ENCODE results near the gene INAFM1.
A peak's percentile ranks its signal among the peaks of the same experiment; 100 is the strongest.

Gene INAFM1

DNA sequence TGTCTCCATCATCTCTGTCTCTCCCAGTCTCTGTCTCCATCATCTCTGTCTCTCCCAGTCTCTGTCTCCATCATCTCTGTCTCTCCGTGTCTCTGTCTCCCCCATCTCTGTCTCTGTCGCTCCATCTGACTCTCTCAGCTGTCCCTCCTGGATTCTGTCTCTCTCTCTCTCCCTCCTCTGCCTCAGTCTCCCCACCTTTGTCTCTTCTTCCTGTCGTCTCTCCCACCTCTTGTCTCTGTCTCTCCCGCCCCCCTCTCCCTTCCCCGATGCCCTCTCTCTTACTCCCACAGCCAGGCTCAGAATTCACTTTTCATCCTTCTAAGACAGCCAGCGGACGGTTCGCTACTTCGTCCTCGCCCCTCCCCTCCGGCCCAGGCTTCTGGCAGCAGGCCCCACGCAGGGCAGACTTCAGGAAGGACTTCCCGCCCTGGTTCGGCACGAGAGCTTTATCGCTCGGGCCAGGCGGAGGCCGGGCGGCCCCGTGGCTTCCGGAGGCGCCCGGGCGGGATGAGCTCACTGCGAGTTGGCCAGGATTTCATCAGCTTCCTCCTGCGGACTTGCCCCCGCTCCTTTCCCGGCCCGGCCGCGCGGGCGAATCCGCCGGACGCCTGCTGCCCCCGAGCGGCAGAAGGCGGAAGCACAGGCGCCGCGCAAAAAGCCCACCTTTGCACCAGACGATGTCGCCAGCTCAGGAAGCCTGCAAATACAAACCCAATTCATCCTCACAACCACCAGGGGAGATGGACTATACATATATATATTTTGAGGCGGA lies 30.7 kb upstream of the INAFM1 start (continued):
- TF ChIP-seq ZNF37A (tag by site-specific recombination; IDR thresholded peaks at IDR 0.05) (no peak), WT1 (tag by site-specific recombination; IDR thresholded peaks at IDR 0.05) (no peak; the same call in 1 of the 2 replicates), FEZF1 (tag by site-specific recombination; IDR thresholded peaks at IDR 0.05) (no peak; the same call in none of the 2 replicates), KLF8 (tag by site-specific recombination; IDR thresholded peaks at IDR 0.05) (peak; percentile 97), ZNF169 (tag by site-specific recombination; IDR thresholded peaks at IDR 0.05) (peak; percentile 86), KLF1 (tag by site-specific recombination; IDR thresholded peaks at IDR 0.05) (peak; percentile 85), ZNF548 (tag by site-specific recombination; IDR thresholded peaks at IDR 0.05) (no peak; the same call in 1 of the 2 replicates), ZNF549 (tag by site-specific recombination; IDR thresholded peaks at IDR 0.05) (no peak), ZNF366 (tag by site-specific recombination; conservative IDR thresholded peaks at IDR 0.05) (peak; percentile 95), ZNF19 (tag by site-specific recombination; IDR thresholded peaks at IDR 0.05; ENCODE audit: low read depth) (no peak), ZNF791 (tag by site-specific recombination; IDR thresholded peaks at IDR 0.05) (peak; percentile 45; the same call in 1 of the 2 replicates), ZNF544 (tag by site-specific recombination; IDR thresholded peaks at IDR 0.05) (no peak), ZNF529 (tag by site-specific recombination; IDR thresholded peaks at IDR 0.05; ENCODE audit: insufficient replicate concordance) (no peak), ZNF830 (tag by site-specific recombination; IDR thresholded peaks at IDR 0.05; ENCODE audit: low read depth) (no peak), ZNF341 (tag by site-specific recombination; IDR thresholded peaks at IDR 0.05; ENCODE audit: low read depth) (no peak), ZNF132 (tag by site-specific recombination; IDR thresholded peaks at IDR 0.05; ENCODE audit: borderline replicate concordance) (no peak), HOXA7 (CRISPR knock-in tag; IDR thresholded peaks at IDR 0.05; ENCODE audit: borderline replicate concordance) (no peak), ZNF398 (tag by site-specific recombination; IDR thresholded peaks at IDR 0.05) (peak; percentile 81), ZNF211 (tag by site-specific recombination; IDR thresholded peaks at IDR 0.05; ENCODE audit: low read depth) (no peak), ZNF354C (tag by site-specific recombination; IDR thresholded peaks at IDR 0.05; ENCODE audit: borderline replicate concordance, low read depth) (no peak), ZEB2 (tag by site-specific recombination; IDR thresholded peaks at IDR 0.05) (peak; percentile 100), ZBTB8A (tag by site-specific recombination; IDR thresholded peaks at IDR 0.05) (peak; percentile 89), ZFP69B (tag by site-specific recombination; IDR thresholded peaks at IDR 0.05) (peak; percentile 85), ZNF266 (tag by site-specific recombination; IDR thresholded peaks at IDR 0.05; ENCODE audit: low read depth) (no peak), KLF9 (tag by site-specific recombination; IDR thresholded peaks at IDR 0.05; ENCODE audit: low read depth) (peak; percentile 84), ATF2 (tag by site-specific recombination; IDR thresholded peaks at IDR 0.05; ENCODE audit: low read depth) (peak; percentile 81), KLF10 (tag by site-specific recombination; IDR thresholded peaks at IDR 0.05) (peak; percentile 95), ZBTB20 (tag by site-specific recombination; IDR thresholded peaks at IDR 0.05) (peak; percentile 65; the same call in 1 of the 2 replicates), GLIS2 (tag by site-specific recombination; IDR thresholded peaks at IDR 0.05) (peak; percentile 64), ZNF433 (tag by site-specific recombination; IDR thresholded peaks at IDR 0.05; ENCODE audit: low read depth) (no peak), BCL11B (tag by site-specific recombination; IDR thresholded peaks at IDR 0.05; ENCODE audit: low read depth) (peak; percentile 90), ZNF610 (tag by site-specific recombination; IDR thresholded peaks at IDR 0.05; ENCODE audit: borderline replicate concordance) (peak; percentile 93)
- TF ChIP-seq, protein P1, sequence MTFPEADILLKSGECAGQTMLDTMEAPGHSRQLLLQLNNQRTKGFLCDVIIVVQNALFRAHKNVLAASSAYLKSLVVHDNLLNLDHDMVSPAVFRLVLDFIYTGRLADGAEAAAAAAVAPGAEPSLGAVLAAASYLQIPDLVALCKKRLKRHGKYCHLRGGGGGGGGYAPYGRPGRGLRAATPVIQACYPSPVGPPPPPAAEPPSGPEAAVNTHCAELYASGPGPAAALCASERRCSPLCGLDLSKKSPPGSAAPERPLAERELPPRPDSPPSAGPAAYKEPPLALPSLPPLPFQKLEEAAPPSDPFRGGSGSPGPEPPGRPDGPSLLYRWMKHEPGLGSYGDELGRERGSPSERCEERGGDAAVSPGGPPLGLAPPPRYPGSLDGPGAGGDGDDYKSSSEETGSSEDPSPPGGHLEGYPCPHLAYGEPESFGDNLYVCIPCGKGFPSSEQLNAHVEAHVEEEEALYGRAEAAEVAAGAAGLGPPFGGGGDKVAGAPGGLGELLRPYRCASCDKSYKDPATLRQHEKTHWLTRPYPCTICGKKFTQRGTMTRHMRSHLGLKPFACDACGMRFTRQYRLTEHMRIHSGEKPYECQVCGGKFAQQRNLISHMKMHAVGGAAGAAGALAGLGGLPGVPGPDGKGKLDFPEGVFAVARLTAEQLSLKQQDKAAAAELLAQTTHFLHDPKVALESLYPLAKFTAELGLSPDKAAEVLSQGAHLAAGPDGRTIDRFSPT (tag by site-specific recombination; IDR thresholded peaks at IDR 0.05), result peak; percentile 86; the same call in 1 of the 2 replicates
- TF ChIP-seq, protein P2, sequence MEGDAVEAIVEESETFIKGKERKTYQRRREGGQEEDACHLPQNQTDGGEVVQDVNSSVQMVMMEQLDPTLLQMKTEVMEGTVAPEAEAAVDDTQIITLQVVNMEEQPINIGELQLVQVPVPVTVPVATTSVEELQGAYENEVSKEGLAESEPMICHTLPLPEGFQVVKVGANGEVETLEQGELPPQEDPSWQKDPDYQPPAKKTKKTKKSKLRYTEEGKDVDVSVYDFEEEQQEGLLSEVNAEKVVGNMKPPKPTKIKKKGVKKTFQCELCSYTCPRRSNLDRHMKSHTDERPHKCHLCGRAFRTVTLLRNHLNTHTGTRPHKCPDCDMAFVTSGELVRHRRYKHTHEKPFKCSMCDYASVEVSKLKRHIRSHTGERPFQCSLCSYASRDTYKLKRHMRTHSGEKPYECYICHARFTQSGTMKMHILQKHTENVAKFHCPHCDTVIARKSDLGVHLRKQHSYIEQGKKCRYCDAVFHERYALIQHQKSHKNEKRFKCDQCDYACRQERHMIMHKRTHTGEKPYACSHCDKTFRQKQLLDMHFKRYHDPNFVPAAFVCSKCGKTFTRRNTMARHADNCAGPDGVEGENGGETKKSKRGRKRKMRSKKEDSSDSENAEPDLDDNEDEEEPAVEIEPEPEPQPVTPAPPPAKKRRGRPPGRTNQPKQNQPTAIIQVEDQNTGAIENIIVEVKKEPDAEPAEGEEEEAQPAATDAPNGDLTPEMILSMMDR (tag by site-specific recombination; IDR thresholded peaks at IDR 0.05), result peak; percentile 99
